SK-N-MC (cell line): ENCODE results near the gene ZSCAN22.

Source experiments
- EZH2 ChIP-seq: fragments of 200-600 bp; sonication (generic); IDR thresholded peaks from one replicate; pipeline ENCODE4 v1.6.1; 2017; ENCODE audit warnings: antibody characterized with exemption
- POLR2AphosphoS5 ChIP-seq: IDR thresholded peaks from 2 replicates; pipeline ENCODE4 v1.6.1; 2012; ENCODE audit warnings: mild to moderate bottlenecking, low read depth, low read length, borderline replicate concordance

- no peak for TF ChIP-seq POLR2AphosphoS5
- TF ChIP-seq EZH2 = no peak
Measured at GRCh38 chr19:58325311-58326022, 1.3 kb upstream of the ZSCAN22 start.
